Panc1 (cell line): Measurements from ENCODE around the gene RFXANK. TPM values are rescaled to one million over a fixed set of nuclear protein-coding genes. Genes with fewer than 3 reads are reported as not detected.

Source experiments
- ATAC-seq: fragments of 200-7000 bp; cut with Tn5 transposase; 2 replicates; pipeline ENCODE4 v1.9.1; 2020; ENCODE audit warnings: mild to moderate bottlenecking, moderate library complexity
- BruUV-seq: library from RNA; stranded (reverse); fragments of 400-500 nt; replicated peaks from 2 replicates; lab custom pipeline; 2021; lab: Mats Ljungman, UMichigan
- CTCF ChIA-PET: fragments of 300-600 bp; sonication (Branson Sonifier 250); formaldehyde crosslinking; loops from one replicate; lab custom pipeline; 2022; ENCODE audit warnings: antibody characterized with exemption; lab: Charles Lee
- POLR2A ChIA-PET: fragments of 300-600 bp; sonication (Branson Sonifier 250); formaldehyde crosslinking; loops from one replicate; lab custom pipeline; 2022; ENCODE audit warnings: antibody characterized with exemption; lab: Charles Lee
- DNase-seq: peaks from one replicate; pipeline ENCODE4 v3.0.0-alpha.2; 2010; ENCODE audit warnings: low read depth, low spot score
- H3K27ac ChIP-seq: 2 replicates; pipeline ENCODE4 v1.5.1; 2011; ENCODE audit warnings: mild to moderate bottlenecking, low read length, inconsistent platforms
- H3K27me3 ChIP-seq: fragments of 200-500 bp; sonication (Bioruptor generic); 2 replicates; pipeline ENCODE4 v1.6.0; 2014; ENCODE audit warnings: low read length, inconsistent platforms; ENCODE audit not compliant: control insufficient read depth, insufficient read depth
- H3K36me3 ChIP-seq: fragments of 200-500 bp; sonication (Bioruptor generic); 2 replicates; pipeline ENCODE4 v1.5.1; 2014; ENCODE audit warnings: inconsistent platforms, mild to moderate bottlenecking, low read length, moderate library complexity; ENCODE audit not compliant: control insufficient read depth, insufficient read depth
- H3K4me1 ChIP-seq: 2 replicates; pipeline ENCODE4 v1.5.1; 2011; ENCODE audit warnings: inconsistent platforms, mild to moderate bottlenecking, low read length, moderate library complexity; ENCODE audit not compliant: control insufficient read depth, insufficient read depth
- H3K4me3 ChIP-seq, 2 experiments: 2 replicates each; pipeline ENCODE4 v1.5.1; 2011 to 2012; ENCODE audit warnings: low read depth in 2 of 2, low read length in 2 of 2, mild to moderate bottlenecking in 2 of 2, inconsistent platforms in 1 of 2, moderate library complexity in 1 of 2
- H3K9me3 ChIP-seq: fragments of 200-500 bp; sonication (Bioruptor generic); 2 replicates; pipeline ENCODE4 v1.5.1; 2014; ENCODE audit warnings: low read depth, mild to moderate bottlenecking, inconsistent platforms, low read length, moderate library complexity; ENCODE audit not compliant: control insufficient read depth, insufficient read depth
- CTCF ChIP-seq: fragments of 450-650 bp; IDR thresholded peaks from 2 replicates; pipeline ENCODE4 v1.5.1; 2017; ENCODE audit warnings: mild to moderate bottlenecking
- POLR2AphosphoS5 ChIP-seq: IDR thresholded peaks from 2 replicates; pipeline ENCODE4 v1.6.1; 2012; ENCODE audit warnings: mild to moderate bottlenecking, low read depth, low read length, moderate library complexity
- REST ChIP-seq, 2 experiments: IDR thresholded peaks; 2 replicates each; pipeline ENCODE4 v1.6.1; 2011 to 2012; ENCODE audit warnings: low read depth in 2 of 2, control low read depth in 1 of 2, low read length in 1 of 2, mild to moderate bottlenecking in 1 of 2, moderate library complexity in 1 of 2; ENCODE audit not compliant: insufficient read depth in 1 of 2
- SIN3A ChIP-seq: IDR thresholded peaks from 2 replicates; pipeline ENCODE4 v1.6.1; 2012; ENCODE audit warnings: low read depth, mild to moderate bottlenecking, low read length, moderate library complexity, borderline replicate concordance; ENCODE audit not compliant: insufficient read depth
- TCF7L2 ChIP-seq: IDR thresholded peaks from 2 replicates; pipeline ENCODE4 v1.6.1; 2011; ENCODE audit warnings: mild to moderate bottlenecking, low read depth, low read length, inconsistent platforms
- in situ Hi-C: cut with HindIII; loops from 2 replicates; pipeline ENCODE4 v1.10.0; 2016; ENCODE audit warnings: low sequenced_read_pairs, low pct_unique_long_range_greater_than_20kb
- intact Hi-C: fragments of 100-400 bp; cut with micrococcal nuclease; formaldehyde crosslinking; loops from one replicate; pipeline ENCODE4 v1.10.0; 2022; ENCODE audit not compliant: unreplicated experiment
- total RNA-seq: library from RNA; stranded (reverse); gene quantifications from one replicate; pipeline ENCODE4 v1.2.1, GENCODE V29; 2021; ENCODE audit not compliant: unreplicated experiment

The RFXANK gene
- total RNA-seq, 1 experiment from 2014 or later: 92.3 TPM

GRCh38 chr19:19238126-19238894 is 46.3 kb downstream of the RFXANK start:
- peaks cover 6% of the 10 kb centered on the region; the same call in 1 of the 2 replicates for H3K9me3 ChIP-seq
- CTCF ChIA-PET: no interaction called here
- in situ Hi-C loops: no loop called here
- POLR2A ChIA-PET: no interaction called here
- no peak overlapping the region for H3K27ac ChIP-seq
- no peak for ATAC-seq
- no peaks in the 10 kb centered on the region for H3K4me1 ChIP-seq
- no TSS peak for BruUV-seq
- TF ChIP-seq SIN3A (no peak), TCF7L2 (no peak), POLR2AphosphoS5 (no peak), REST (IDR thresholded peaks at IDR 0.05; ENCODE audit: insufficient read depth in 1 of 2, low read depth in 2 of 2, low read length in 1 of 2) (no peak), CTCF (no peak)
- intact Hi-C loops: no loop called here
- no peaks in the 10 kb centered on the region for H3K27me3 ChIP-seq
- no peak overlapping the region for H3K4me3 ChIP-seq
- no peak for DNase-seq
- no peaks in the 10 kb centered on the region for H3K36me3 ChIP-seq

- no TSS peak for BruUV-seq
- ATAC-seq (no peak), DNase-seq (no peak)
- ChIA-PET CTCF (no interaction called here), POLR2A (no interaction called here)
- Histone ChIP-seq H3K4me3 (no peak overlapping the region), H3K27me3 (no peaks in the 10 kb centered on the region), H3K27ac (no peak overlapping the region), H3K4me1 (no peaks in the 10 kb centered on the region), H3K9me3 (peaks cover 3% of the 10 kb centered on the region; the same call in 1 of the 2 replicates), H3K36me3 (no peaks in the 10 kb centered on the region)
- intact Hi-C loops (no loop called here), in situ Hi-C loops (no loop called here)
- TF ChIP-seq REST (IDR thresholded peaks at IDR 0.05; ENCODE audit: insufficient read depth in 1 of 2, low read depth in 2 of 2, low read length in 1 of 2): no peak
- no peak for TF ChIP-seq SIN3A
- no peak for TF ChIP-seq CTCF
- TF ChIP-seq TCF7L2: no peak
- TF ChIP-seq POLR2AphosphoS5: no peak
These were observed 47.6 kb downstream of the RFXANK start for GRCh38 chr19:19239675-19240074.
